ENCODE measurements around the gene TMEM131L. TPM values are rescaled to one million over a fixed set of nuclear protein-coding genes. Genes with fewer than 3 reads are reported as not detected.

The TMEM131L gene
- polyA plus RNA-seq, 1 donor (not counting 4 experiments of a cell fraction or from before 2014, with no cell fraction given): 10.3 TPM

- DNase-seq (ENCODE audit: low read depth, low spot score) (no peak), FAIRE-seq (no peak)
- H3K27me3 ChIP-seq (ENCODE audit: control insufficient read depth, extremely low read depth, insufficient read depth, low read length): no peaks in the 10 kb centered on the region
- H3K79me2 ChIP-seq (ENCODE audit: control insufficient read depth, insufficient read depth, low read length): no peaks in the 10 kb centered on the region
- peaks cover 3 to 6% of the 10 kb centered on the region in 2 experiments for H3K36me3 ChIP-seq (ENCODE audit: control insufficient read depth in 2 of 2, extremely low read depth in 1 of 2, insufficient read depth in 2 of 2, low read length in 2 of 2)
- H3K9me1 ChIP-seq (ENCODE audit: control insufficient read depth, extremely low read depth, insufficient read depth, low read length): no peaks in the 10 kb centered on the region
- no peaks in the 10 kb centered on the region for H4K20me1 ChIP-seq (ENCODE audit: control insufficient read depth, extremely low read depth, insufficient read depth, low read length)
- H3K9me3 ChIP-seq (ENCODE audit: control insufficient read depth, low read depth, low read length): no peaks in the 10 kb centered on the region
- dilution Hi-C loops (cut with MboI; ENCODE audit: extremely low pct_ligation_motif_present, low sequenced_read_pairs): no loop called here
- H2AFZ ChIP-seq (ENCODE audit: control insufficient read depth, low read length): no peak overlapping the region
- H3K27ac ChIP-seq (ENCODE audit: control insufficient read depth, insufficient read depth, low read length): no peak overlapping the region
- H3K4me3 ChIP-seq (ENCODE audit: control insufficient read depth in 2 of 3, extremely low read depth in 1 of 3, insufficient read depth in 2 of 3, low read depth in 1 of 3, low read length in 3 of 3): no peak overlapping the region
- no peak for TF ChIP-seq EZH2 (IDR thresholded peaks at IDR 0.05; ENCODE audit: low read length)
- TF ChIP-seq CTCF (optimal IDR thresholded peaks at IDR 0.05 in 1 of 3, IDR thresholded peaks at IDR 0.05 in 1 of 3, conservative IDR thresholded peaks at IDR 0.05 in 1 of 3; ENCODE audit: extremely low read depth in 1 of 3, insufficient read depth in 2 of 3, low read length in 3 of 3): no peak
- no peaks in the 10 kb centered on the region for H3K4me1 ChIP-seq (ENCODE audit: control insufficient read depth, extremely low read depth, insufficient read depth, low read length)
- H3K9ac ChIP-seq (ENCODE audit: control insufficient read depth, extremely low read depth, insufficient read depth, low read length): no peak overlapping the region
- H3K4me2 ChIP-seq (ENCODE audit: control insufficient read depth, extremely low read depth, insufficient read depth, low read depth, low read length): no peak overlapping the region
Measured at GRCh38 chr4:153560908-153561307, 94.7 kb downstream of the TMEM131L start.

GRCh38 chr4:153564630-153565525 lies 98.7 kb downstream of the TMEM131L start:
- no peak overlapping the region for H3K4me2 ChIP-seq (ENCODE audit: control insufficient read depth, extremely low read depth, insufficient read depth, low read depth, low read length)
- H3K79me2 ChIP-seq (ENCODE audit: control insufficient read depth, insufficient read depth, low read length): no peaks in the 10 kb centered on the region
- no peaks in the 10 kb centered on the region for H3K9me1 ChIP-seq (ENCODE audit: control insufficient read depth, extremely low read depth, insufficient read depth, low read length)
- no peak overlapping the region for H3K9ac ChIP-seq (ENCODE audit: control insufficient read depth, extremely low read depth, insufficient read depth, low read length)
- dilution Hi-C loops (cut with MboI; ENCODE audit: extremely low pct_ligation_motif_present, low sequenced_read_pairs): no loop called here
- no peaks in the 10 kb centered on the region for H3K4me1 ChIP-seq (ENCODE audit: control insufficient read depth, extremely low read depth, insufficient read depth, low read length)
- H3K27me3 ChIP-seq (ENCODE audit: control insufficient read depth, extremely low read depth, insufficient read depth, low read length): no peaks in the 10 kb centered on the region
- TF ChIP-seq CTCF (optimal IDR thresholded peaks at IDR 0.05 in 1 of 3, IDR thresholded peaks at IDR 0.05 in 1 of 3, conservative IDR thresholded peaks at IDR 0.05 in 1 of 3; ENCODE audit: extremely low read depth in 1 of 3, insufficient read depth in 2 of 3, low read length in 3 of 3) (no peak), EZH2 (IDR thresholded peaks at IDR 0.05; ENCODE audit: low read length) (no peak)
- no peak overlapping the region for H3K27ac ChIP-seq (ENCODE audit: control insufficient read depth, insufficient read depth, low read length)
- no peak overlapping the region for H3K4me3 ChIP-seq (ENCODE audit: control insufficient read depth in 2 of 3, extremely low read depth in 1 of 3, insufficient read depth in 2 of 3, low read depth in 1 of 3, low read length in 3 of 3)
- FAIRE-seq (no peak), DNase-seq (ENCODE audit: low read depth, low spot score) (no peak)
- no peaks in the 10 kb centered on the region for H4K20me1 ChIP-seq (ENCODE audit: control insufficient read depth, extremely low read depth, insufficient read depth, low read length)
- peaks cover 0 to 2% of the 10 kb centered on the region in 2 experiments for H3K36me3 ChIP-seq (ENCODE audit: control insufficient read depth in 2 of 2, extremely low read depth in 1 of 2, insufficient read depth in 2 of 2, low read length in 2 of 2)
- no peak overlapping the region for H2AFZ ChIP-seq (ENCODE audit: control insufficient read depth, low read length)
- H3K9me3 ChIP-seq (ENCODE audit: control insufficient read depth, low read depth, low read length): no peaks in the 10 kb centered on the region

All from keratinocyte (primary cell).